ENCODE measurements around the gene SEMA3E. TPM values are rescaled to one million over a fixed set of nuclear protein-coding genes. Genes with fewer than 3 reads are reported as not detected.

The SEMA3E gene
- total RNA-seq, 1 experiment from 2014 or later = 2.5 TPM

- DNase-seq (ENCODE audit: low spot score) (no peak), ATAC-seq (no peak)
- Mint-ChIP-seq H3K27me3 (ENCODE audit: low read depth) (peaks cover 40% of the 10 kb centered on the region), H3K9me3 (no peaks in the 10 kb centered on the region), H3K4me1 (peaks cover 75% of the 10 kb centered on the region), H3K4me3 (no peak overlapping the region), H3K36me3 (no peaks in the 10 kb centered on the region), H3K27ac (no peak overlapping the region)
- ChIA-PET POLR2A (no interaction called here), CTCF (no interaction called here)
- TF ChIP-seq ZNF671 (CRISPR knock-in tag; IDR thresholded peaks at IDR 0.05) (no peak), SP1 (CRISPR knock-in tag; conservative IDR thresholded peaks at IDR 0.05) (no peak), ZNF317 (CRISPR knock-in tag; IDR thresholded peaks at IDR 0.05; ENCODE audit: borderline replicate concordance, low read depth) (no peak), RELA (CRISPR knock-in tag; IDR thresholded peaks at IDR 0.05; ENCODE audit: borderline replicate concordance) (no peak), TEAD4 (CRISPR knock-in tag; IDR thresholded peaks at IDR 0.05) (no peak), ZBTB21 (CRISPR knock-in tag; IDR thresholded peaks at IDR 0.05; ENCODE audit: borderline replicate concordance) (no peak), ATF1 (CRISPR knock-in tag; IDR thresholded peaks at IDR 0.05) (no peak), ZNF512 (CRISPR knock-in tag; IDR thresholded peaks at IDR 0.05; ENCODE audit: borderline replicate concordance) (no peak), NR3C1 (CRISPR knock-in tag; conservative IDR thresholded peaks at IDR 0.05; ENCODE audit: low read depth) (no peak), CBFB (CRISPR knock-in tag; IDR thresholded peaks at IDR 0.05; ENCODE audit: low read depth) (no peak), TCF7 (CRISPR knock-in tag; IDR thresholded peaks at IDR 0.05; ENCODE audit: low read depth) (no peak), FOXK1 (CRISPR knock-in tag; IDR thresholded peaks at IDR 0.05) (no peak)
- TF ChIP-seq, protein P1, sequence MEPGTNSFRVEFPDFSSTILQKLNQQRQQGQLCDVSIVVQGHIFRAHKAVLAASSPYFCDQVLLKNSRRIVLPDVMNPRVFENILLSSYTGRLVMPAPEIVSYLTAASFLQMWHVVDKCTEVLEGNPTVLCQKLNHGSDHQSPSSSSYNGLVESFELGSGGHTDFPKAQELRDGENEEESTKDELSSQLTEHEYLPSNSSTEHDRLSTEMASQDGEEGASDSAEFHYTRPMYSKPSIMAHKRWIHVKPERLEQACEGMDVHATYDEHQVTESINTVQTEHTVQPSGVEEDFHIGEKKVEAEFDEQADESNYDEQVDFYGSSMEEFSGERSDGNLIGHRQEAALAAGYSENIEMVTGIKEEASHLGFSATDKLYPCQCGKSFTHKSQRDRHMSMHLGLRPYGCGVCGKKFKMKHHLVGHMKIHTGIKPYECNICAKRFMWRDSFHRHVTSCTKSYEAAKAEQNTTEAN (CRISPR knock-in tag; IDR thresholded peaks at IDR 0.05) = no peak
- TF ChIP-seq, protein P2, sequence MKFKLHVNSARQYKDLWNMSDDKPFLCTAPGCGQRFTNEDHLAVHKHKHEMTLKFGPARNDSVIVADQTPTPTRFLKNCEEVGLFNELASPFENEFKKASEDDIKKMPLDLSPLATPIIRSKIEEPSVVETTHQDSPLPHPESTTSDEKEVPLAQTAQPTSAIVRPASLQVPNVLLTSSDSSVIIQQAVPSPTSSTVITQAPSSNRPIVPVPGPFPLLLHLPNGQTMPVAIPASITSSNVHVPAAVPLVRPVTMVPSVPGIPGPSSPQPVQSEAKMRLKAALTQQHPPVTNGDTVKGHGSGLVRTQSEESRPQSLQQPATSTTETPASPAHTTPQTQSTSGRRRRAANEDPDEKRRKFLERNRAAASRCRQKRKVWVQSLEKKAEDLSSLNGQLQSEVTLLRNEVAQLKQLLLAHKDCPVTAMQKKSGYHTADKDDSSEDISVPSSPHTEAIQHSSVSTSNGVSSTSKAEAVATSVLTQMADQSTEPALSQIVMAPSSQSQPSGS (CRISPR knock-in tag; IDR thresholded peaks at IDR 0.05; ENCODE audit: borderline replicate concordance, low read depth) = no peak
- TF ChIP-seq, protein P3, sequence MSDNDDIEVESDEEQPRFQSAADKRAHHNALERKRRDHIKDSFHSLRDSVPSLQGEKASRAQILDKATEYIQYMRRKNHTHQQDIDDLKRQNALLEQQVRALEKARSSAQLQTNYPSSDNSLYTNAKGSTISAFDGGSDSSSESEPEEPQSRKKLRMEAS (CRISPR knock-in tag; IDR thresholded peaks at IDR 0.05) = no peak
Observed at GRCh38 chr7:83689855-83690254, 40.9 kb upstream of the SEMA3E start.

DNA sequence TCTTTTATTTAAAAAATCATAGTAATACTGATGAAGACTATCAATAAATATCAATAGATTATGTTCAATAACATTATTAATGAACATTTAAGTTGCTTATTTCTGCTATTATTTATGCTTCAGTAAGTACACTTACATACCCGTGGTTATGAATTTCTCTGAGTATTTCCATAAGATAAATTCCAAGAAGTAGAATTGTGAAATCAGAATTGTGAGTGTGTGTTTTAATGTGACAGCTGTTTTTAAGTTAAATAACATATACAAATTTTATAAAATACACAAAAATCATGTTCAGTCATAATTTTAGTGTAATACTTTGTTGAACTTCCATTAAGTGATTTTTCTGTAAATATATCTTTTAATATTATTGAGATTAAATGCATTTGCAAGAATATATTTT, 37.5 kb upstream of the SEMA3E start:
- no peaks in the 10 kb centered on the region for H3K36me3 Mint-ChIP-seq

GRCh38 chr7:83684928-83685327, 36.0 kb upstream of the SEMA3E start:
- H3K4me3 Mint-ChIP-seq = peak overlapping the region; percentile 55
- CTCF ChIA-PET = interaction anchor here (0.5 to 1.7 kb wide), 3 partner anchors 10 to 159 kb away, joined by 4 read pairs; no protein-coding TSS in a partner anchor
- peak; percentile 62 for DNase-seq (ENCODE audit: low spot score)
- TF ChIP-seq, protein P2 (CRISPR knock-in tag; IDR thresholded peaks at IDR 0.05; ENCODE audit: borderline replicate concordance, low read depth) = no peak
- TF ChIP-seq ZMAT4 (CRISPR knock-in tag; IDR thresholded peaks at IDR 0.05) (no peak), GRHL2 (CRISPR knock-in tag; IDR thresholded peaks at IDR 0.05; ENCODE audit: insufficient replicate concordance, severe bottlenecking) (no peak), ATF6 (CRISPR knock-in tag; IDR thresholded peaks at IDR 0.05) (no peak), NR3C1 (CRISPR knock-in tag; conservative IDR thresholded peaks at IDR 0.05; ENCODE audit: low read depth) (no peak), OVOL2 (CRISPR knock-in tag; IDR thresholded peaks at IDR 0.05; ENCODE audit: borderline replicate concordance) (no peak), GABPB1 (CRISPR knock-in tag; IDR thresholded peaks at IDR 0.05) (no peak)
- TF ChIP-seq, protein P4, sequence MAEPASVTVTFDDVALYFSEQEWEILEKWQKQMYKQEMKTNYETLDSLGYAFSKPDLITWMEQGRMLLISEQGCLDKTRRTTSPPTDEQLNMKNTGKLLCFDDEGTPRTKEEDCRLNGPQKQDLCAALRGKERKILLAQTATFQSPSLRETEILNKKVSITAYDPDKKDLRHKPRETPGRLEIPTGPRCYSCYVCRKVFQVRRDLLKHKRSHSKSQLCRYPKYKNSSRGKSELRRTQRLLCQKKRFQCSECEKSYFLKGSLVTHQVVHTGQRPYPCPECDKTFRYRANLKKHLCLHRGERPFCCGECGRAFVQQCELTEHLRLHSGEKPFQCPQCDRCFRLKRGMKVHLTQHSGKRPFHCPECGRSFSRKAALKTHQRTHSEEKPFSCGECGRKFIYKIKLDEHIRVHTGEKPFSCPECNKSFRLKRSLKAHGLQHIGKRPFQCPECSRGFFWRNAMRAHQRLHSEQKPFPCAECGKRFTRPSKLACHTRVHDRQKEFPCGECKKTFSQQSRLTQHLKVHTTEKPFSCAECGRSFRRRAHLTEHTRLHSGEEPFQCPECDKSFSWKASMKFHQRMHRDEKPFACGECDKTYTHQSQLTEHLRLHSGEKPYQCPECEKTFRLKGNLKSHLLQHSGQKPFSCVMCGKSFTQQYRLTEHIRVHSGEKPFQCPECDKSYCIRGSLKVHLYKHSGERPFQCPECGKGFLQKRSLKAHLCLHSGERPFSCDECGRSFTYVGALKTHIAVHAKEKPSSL (CRISPR knock-in tag; conservative IDR thresholded peaks at IDR 0.05) = peak; percentile 81

More for the DNA sequence above, 37.5 kb upstream of the SEMA3E start:
- POLR2A ChIA-PET = interaction anchor here (0.9 kb wide), 1 partner anchor 21 kb away, joined by 3 read pairs; no protein-coding TSS in a partner anchor
- Mint-ChIP-seq H3K9me3 (no peaks in the 10 kb centered on the region), H3K27ac (no peak overlapping the region), H3K27me3 (ENCODE audit: low read depth) (peaks cover 49% of the 10 kb centered on the region), H3K4me3 (no peak overlapping the region), H3K4me1 (peaks cover 72% of the 10 kb centered on the region)
- ATAC-seq (no peak), DNase-seq (ENCODE audit: low spot score) (no peak)
- TF ChIP-seq PRRX2 (CRISPR knock-in tag; IDR thresholded peaks at IDR 0.05) = no peak
- CTCF ChIA-PET = no interaction called here

More at GRCh38 chr7:83684928-83685327, 36.0 kb upstream of the SEMA3E start:
- ATAC-seq = peak; percentile 99
- peaks cover 60% of the 10 kb centered on the region for H3K4me1 Mint-ChIP-seq
- no peaks in the 10 kb centered on the region for H3K36me3 Mint-ChIP-seq
- no peaks in the 10 kb centered on the region for H3K9me3 Mint-ChIP-seq
- POLR2A ChIA-PET = interaction anchor here (0.7 kb wide), 2 partner anchors 10 to 195 kb away, joined by 3 to 4 read pairs; no protein-coding TSS in a partner anchor
- H3K27me3 Mint-ChIP-seq (ENCODE audit: low read depth) = peaks cover 52% of the 10 kb centered on the region
- peak overlapping the region; percentile 93 for H3K27ac Mint-ChIP-seq
